HG03039 (cell line): ENCODE results near the gene BCAS3.

Experiments used
- ATAC-seq: cut with Tn5 transposase; IDR thresholded peaks from one replicate; pipeline ENCODE4 v1.9.1; 2021; ENCODE audit warnings: mild to moderate bottlenecking, moderate library complexity; ENCODE audit not compliant: unreplicated experiment

BCAS3 gene

GRCh38 chr17:61326330-61326729 lies 648.7 kb downstream of the BCAS3 start:
- no peak for ATAC-seq

GRCh38 chr17:61328351-61328750 lies 650.7 kb downstream of the BCAS3 start:
- ATAC-seq: no peak

- ATAC-seq: no peak
These were observed 652.8 kb downstream of the BCAS3 start for GRCh38 chr17:61330174-61331150.

GRCh38 chr17:61331178-61331577 lies 653.5 kb downstream of the BCAS3 start:
- no peak for ATAC-seq

GRCh38 chr17:61331886-61332285 lies 654.2 kb downstream of the BCAS3 start:
- ATAC-seq: no peak

- ATAC-seq: no peak
These were observed 655.5 kb downstream of the BCAS3 start for GRCh38 chr17:61333136-61333535.

GRCh38 chr17:61334673-61335072 lies 657.0 kb downstream of the BCAS3 start:
- no peak for ATAC-seq

- no peak for ATAC-seq
These were observed 657.6 kb downstream of the BCAS3 start for GRCh38 chr17:61335105-61335844.

GRCh38 chr17:61335845-61336655 lies 658.4 kb downstream of the BCAS3 start:
- no peak for ATAC-seq

- no peak for ATAC-seq
These were observed 659.6 kb downstream of the BCAS3 start for GRCh38 chr17:61337290-61337689.

GRCh38 chr17:61338000-61338798 lies 660.5 kb downstream of the BCAS3 start:
- ATAC-seq: no peak

GRCh38 chr17:61338874-61339478 lies 661.3 kb downstream of the BCAS3 start:
- no peak for ATAC-seq

- no peak for ATAC-seq
These were observed 663.0 kb downstream of the BCAS3 start for GRCh38 chr17:61340431-61341209.

GRCh38 chr17:61343576-61343975 lies 665.9 kb downstream of the BCAS3 start:
- ATAC-seq: no peak

GRCh38 chr17:61345061-61345460 lies 667.4 kb downstream of the BCAS3 start:
- ATAC-seq: no peak

- ATAC-seq: no peak
These were observed 668.4 kb downstream of the BCAS3 start for GRCh38 chr17:61345825-61346666.

GRCh38 chr17:61349350-61349749 lies 671.7 kb downstream of the BCAS3 start:
- ATAC-seq: no peak

- ATAC-seq: no peak
These were observed 674.2 kb downstream of the BCAS3 start for GRCh38 chr17:61351745-61352407.
